GM18519 (cell line): ENCODE results near the gene PLEKHA1.

Source experiments
- ATAC-seq: cut with Tn5 transposase; IDR thresholded peaks from one replicate; pipeline ENCODE4 v1.9.1; 2021; ENCODE audit warnings: mild to moderate bottlenecking, moderate library complexity; ENCODE audit not compliant: unreplicated experiment, low FRiP score

Gene PLEKHA1

DNA sequence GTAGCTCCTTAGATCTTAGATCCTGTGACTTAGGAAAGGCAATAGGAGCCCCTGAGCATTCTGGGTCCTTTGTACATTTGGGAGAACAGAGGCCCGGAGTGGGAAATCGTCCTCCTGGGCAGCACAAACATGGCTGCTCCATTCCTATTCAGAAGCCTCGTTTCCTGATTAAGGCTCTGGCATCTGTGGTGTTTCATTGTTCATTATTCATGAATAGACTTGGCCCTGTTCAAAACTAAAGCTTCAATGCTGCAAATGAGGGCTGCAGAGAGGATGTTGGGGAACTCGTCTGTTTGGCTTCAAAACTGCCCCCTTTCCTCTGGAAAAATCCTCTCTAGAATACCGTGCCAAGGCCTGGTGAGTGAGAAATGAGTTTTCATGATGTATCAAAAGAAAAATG is 83.4 kb downstream of the PLEKHA1 start:
- no peak for ATAC-seq

DNA sequence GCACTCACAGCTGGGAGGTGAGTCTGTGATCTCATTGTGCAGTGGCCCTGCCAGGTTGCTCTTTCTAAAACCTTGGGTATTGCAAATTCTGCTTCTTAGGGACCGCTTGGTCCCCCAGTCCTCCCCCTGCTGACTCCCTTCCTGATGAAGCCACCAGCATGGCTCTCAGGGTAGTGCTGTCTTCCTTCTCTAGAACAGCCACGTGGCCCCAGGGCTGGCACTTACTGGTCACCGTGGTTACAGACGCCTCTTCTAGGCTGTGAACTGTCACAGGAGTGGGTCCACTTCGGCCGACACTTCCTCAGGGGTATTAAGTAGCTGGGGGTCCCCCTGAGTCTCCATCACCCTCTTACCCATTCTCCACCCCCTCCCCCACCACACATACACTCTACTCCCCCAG is 84.2 kb downstream of the PLEKHA1 start:
- ATAC-seq, result no peak

DNA sequence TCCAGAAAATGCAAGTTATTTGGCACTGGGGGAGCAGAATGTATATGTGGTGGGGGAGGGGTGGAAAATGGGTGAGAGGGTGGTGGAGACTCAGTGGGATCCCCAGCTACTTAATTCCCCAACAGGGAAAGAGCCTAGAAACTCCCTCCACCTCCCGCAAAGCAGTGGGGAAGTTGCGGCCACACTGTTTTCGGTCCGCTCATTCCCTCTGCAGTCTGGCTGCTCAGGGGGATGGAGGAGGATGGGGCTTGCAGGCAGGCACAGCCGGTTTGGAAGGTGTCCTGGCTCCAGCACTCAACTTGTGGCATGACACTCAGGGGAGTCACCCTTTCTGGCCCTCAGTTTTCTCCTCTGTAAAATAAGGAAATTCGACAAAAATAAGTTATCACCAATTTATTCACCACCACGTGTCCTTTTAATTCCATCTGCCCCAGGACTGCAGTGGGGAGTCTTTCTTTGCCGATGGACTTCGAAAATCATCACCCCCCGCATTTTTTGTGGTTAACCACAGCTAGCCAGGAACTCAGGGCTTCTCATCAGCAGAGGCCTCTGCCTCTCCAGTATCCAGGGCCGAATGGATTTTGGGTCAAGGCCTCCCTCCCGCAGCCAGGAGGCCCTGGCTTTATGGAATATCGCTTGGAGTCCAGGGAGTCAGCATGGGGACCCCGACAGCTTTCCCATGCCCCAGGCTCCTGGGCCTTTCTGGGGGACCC is 85.2 kb downstream of the PLEKHA1 start:
- ATAC-seq, result no peak

DNA sequence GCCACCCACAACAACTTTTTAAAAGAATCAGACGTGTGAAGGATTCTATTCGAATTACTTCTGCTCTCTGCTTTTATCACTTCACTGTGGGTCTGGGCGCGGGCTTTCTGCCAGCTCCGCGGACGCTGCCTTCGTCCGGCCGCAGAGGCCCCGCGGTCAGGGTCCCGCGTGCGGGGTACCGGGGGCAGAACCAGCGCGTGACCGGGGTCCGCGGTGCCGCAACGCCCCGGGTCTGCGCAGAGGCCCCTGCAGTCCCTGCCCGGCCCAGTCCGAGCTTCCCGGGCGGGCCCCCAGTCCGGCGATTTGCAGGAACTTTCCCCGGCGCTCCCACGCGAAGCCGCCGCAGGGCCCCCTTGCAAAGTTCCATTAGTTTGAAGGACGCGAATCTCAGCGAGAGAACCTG is 86.4 kb downstream of the PLEKHA1 start:
- no peak for ATAC-seq

DNA sequence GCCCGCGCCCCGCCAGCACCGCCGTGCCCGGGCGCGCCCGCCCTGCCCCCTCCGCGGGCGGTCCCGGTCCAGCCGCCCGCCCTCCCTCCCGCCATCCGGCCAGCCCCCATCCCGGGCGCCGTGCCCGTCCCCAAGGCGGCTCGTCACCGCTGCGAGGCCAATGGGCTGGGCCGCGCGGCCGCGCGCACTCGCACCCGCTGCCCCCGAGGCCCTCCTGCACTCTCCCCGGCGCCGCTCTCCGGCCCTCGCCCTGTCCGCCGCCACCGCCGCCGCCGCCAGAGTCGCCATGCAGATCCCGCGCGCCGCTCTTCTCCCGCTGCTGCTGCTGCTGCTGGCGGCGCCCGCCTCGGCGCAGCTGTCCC is 86.8 kb downstream of the PLEKHA1 start, which contains the start of gene HTRA1:
Gene HTRA1, plus strand, starts transcription at position 187 of the 362 bp plus-strand sequence. Its CDS starts 100 bp downstream, at position 287.
- ATAC-seq, result no peak

DNA sequence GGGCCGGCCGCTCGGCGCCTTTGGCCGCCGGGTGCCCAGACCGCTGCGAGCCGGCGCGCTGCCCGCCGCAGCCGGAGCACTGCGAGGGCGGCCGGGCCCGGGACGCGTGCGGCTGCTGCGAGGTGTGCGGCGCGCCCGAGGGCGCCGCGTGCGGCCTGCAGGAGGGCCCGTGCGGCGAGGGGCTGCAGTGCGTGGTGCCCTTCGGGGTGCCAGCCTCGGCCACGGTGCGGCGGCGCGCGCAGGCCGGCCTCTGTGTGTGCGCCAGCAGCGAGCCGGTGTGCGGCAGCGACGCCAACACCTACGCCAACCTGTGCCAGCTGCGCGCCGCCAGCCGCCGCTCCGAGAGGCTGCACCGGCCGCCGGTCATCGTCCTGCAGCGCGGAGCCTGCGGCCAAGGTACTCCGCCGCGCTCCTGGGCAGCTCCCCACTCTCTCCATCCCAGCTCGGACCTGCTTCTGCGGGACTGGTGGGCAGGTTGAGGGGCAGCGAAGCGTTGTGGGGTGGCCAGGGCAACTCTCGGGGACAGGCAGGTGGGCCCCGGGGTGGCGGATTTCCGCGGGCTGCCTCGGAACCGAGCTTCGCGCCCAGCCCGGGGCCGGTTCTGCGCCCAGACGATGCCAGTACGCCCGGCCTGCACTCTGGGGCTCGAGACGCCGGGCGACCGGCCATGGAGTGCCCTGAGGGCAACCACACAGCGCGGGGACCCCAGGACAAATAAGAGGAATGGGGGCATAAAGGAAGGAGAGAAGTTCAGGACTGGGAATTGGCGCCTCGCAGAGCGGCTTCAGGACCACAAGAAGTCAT is 87.4 kb downstream of the PLEKHA1 start:
- no peak for ATAC-seq

DNA sequence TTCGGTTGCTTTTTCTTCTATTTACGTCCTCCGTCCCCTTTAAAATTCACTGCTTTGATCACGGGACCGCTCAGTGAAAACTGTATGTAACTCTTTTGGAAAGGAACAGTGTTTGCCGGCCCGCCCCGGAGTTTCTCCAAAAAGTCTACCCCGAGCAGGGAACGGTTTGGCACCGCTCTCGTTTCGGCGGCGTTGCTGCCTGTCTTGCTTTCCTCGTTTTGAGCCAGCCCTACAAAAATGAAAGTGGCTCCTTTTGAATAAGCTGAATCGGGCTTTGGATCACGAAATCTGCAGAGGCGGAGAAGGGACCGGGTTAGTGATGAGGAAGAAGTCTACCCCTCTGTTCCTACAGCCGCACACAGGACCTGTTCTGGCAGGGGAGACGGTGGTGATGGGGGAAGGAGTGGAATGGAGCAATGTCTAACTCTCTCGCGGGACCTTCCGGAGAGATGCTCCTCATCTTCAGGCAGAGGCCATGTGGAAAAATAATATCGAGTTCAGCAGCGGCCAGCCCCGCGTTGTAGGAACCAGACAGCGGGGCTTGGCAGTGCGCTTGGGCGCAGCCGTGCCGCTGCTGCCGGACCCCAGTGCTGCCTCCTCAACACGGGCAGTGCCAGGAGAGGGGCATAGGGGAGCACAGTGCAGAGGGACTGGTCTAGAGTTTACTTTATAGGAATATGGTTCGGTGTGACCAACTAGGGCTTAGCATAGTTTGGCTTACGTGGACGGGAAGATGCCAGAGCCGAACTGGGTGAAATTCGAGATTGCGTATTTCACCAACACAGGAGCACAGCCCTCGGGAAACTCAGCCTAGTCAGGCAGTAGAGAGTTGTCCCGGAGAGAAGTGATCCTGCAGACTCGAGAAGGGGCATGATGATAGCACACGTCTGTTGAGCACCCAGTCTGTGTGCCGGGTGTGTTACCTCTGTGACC is 88.3 kb downstream of the PLEKHA1 start:
- ATAC-seq, result no peak

DNA sequence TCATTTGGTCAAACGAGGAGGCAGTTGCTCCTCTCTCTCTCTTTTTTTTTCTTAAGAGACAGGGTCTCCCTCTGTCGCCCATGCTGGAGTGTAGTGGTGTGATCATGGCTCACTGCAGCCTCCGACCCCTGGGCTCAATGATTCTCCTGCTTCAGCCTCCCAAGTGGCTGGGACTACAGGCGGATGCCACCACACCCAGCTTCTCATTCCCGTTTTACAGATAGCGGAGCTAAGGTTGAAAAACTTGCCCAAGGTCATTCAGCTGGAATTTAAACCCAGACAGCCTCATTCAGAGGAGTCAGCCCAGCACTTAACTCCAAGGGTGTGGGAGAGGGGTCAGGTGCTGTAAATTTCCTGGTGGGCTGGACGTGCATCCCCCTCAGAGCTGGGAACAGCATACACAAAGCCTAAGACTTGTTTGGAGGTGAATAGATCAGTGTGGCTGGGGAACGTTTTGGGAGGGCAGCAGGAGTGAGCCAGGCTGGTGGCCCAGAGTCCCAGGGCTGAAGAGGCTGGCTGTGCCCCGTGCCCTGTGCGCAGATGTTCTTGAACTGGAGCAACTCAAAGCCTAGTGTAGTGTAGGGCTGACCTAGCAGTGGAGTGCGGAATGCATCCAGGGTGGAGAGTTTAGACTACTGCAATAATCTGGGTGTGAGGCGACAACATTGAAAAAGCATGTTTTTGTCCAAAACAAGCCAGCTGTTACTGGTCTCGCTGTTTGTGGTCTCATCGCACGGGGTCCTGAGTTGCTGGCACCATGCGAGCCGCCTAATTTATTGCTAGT is 89.2 kb downstream of the PLEKHA1 start:
- ATAC-seq, result no peak

DNA sequence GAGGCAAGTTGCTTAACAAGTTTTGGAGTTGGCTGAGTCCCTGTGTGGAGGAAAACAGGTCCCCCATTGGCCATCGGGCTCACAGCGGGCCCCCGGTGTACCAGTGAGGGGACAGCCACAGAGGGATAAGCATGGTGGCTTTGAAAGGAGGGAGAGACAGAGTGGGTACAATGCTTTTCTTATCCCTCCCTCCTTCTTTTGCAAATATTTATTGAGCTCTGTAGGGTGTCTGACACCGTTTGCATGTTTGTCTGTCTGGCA is 89.7 kb downstream of the PLEKHA1 start:
- no peak for ATAC-seq

DNA sequence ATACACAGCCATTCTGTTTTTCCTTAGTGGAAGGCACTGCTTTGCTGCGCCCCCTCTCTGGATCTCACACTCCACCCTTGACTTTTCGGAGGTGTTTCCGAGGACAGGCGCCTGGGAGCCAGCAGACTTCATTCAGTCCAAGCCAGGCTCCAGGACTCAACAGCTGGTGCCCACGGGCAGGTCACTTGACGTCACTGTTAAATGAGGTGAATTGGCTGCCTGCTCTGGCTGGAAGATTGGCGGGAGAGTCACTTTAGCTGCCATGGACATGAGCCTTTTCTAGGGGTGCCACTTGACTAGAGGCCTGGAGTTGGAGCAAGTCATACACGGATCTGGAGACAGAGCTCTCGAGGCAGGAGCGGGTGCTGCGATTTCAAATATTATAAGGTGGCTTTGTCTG is 90.1 kb downstream of the PLEKHA1 start:
- no peak for ATAC-seq

DNA sequence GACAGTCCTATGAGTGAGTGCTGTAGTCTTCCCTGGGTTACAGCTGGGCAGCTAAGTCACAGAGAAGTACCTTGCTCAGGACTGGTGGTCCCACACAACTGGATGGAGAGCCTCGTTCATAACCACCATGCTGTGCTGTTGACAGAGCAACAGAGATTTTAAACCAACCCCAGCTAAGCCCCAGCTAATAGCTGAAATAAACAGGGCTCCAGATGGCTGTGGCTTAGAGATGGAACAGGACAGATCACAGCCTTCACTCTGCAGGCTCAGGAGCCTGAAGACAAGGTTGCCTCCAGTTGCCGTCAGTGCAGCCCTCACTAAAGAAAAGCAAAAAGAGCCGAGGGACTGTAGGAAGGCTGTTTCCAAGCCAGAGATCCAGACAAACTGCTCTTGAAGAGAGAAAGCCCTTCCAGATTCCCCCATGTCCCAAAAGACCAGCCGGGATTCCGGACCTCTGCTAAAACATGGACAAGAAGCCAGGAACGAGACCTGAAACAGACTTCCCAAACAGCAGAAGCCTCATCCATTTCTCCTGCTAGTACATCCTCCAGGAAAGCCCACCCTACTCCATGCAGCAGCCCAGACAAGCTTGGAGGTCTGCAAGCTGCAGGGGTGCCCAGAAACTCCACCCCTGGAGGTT is 91.0 kb downstream of the PLEKHA1 start:
- no peak for ATAC-seq

DNA sequence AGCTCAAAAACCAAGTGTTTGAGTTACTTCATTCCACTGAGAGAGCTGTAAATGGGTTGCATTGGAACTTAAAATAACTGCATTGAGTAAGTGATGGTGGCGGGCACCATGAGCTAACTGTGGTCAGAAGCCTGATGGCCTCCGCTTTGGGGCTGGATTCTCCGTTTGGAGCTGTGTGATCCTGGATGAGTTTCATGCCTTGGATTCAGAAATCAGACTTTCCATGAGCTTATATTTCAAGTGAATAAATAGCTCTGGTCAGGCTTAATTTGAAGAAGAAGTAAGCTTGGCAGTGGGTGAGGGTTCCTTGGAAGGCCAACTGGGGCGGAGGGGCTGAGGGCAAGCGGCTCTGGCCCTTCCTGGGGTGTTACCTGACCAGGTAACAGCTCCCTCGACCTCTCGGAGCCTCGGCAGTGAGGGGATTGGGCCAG is 92.5 kb downstream of the PLEKHA1 start:
- ATAC-seq, result no peak

DNA sequence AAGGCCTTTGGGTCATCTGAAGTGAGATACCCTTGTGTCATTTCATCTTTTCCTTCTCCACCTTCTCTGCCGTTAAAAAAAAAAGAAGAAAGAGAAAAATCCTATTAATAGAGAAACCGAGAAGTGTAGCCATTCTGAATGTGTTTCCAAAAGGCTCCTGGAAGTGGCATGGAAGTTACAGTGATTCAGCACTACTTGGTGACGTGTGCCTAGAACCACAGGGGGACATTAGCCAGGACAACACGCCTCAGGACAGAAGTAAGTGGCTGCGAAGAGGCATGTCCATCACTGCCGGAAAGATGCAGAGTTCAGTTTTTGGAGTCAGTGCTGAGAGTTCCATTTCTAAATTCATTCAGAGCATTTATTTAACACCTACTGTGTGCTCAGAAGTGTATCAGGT is 93.2 kb downstream of the PLEKHA1 start:
- no peak for ATAC-seq

DNA sequence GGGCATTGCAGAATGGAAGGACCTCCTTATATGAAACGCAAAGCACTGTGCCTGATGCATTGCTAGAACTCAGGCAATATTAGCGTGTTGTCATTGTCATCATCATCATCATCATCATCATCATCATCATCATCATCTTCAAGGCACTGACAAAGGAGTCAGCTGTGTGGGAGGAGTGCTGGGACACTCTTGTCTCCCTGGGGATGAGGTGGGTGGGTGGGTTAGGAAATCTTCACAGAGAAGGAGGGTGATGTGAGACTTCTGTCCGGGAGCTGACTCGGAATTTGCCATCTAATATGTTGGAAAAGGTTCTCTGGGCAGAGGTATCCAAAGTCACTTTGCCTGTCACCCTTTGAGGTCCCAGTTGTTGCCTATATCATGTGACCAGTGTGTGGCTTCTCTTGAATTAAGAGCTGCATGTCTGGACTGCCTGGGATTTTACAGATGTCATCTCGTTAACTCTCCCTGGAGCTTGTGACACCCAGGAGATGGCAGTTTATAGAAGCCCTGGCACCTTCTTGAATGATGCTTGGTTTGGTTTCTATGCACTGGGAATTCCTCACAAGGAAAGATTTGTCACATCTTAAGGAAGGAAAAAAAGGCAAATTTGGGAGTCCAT is 93.9 kb downstream of the PLEKHA1 start:
- ATAC-seq, result no peak

DNA sequence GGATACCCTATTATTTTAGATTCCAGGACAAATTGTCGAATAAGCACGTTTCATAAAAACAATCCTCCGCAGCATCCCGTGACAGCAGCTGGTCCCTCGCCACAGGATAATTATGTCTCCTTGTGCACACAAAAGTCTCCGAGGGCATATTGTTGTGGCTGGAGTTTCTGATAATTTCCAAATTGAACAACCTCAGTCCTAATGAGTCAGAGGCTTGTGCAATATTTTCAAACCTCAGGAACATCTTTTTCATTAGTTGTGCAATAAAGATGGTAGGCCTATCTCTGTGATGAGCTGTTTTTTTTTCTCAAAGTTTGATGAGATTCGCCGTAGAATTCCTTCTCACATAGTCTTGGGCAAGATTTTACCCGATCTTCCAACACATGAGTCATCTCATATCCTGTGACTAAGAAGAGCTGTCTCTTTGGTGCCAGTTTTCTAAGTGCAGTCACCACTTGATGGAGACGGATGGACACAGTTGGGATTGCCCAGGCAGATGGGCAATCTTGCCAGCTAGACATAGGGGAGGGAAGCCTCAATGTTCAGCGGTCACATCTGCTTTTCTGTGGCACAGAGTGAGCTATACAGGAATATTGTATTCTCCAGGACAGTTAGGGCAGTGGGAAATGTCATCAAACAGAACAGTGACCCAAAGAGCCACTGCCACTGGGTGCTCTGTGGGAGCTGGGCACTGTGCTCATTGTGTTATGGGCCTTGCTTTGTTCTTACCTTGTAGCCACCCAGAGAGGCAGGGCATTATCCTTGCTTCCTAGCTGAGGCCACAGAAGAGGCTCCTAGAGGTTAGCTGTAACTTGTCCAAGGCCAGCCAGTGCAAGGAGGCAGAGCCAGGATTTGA is 94.6 kb downstream of the PLEKHA1 start:
- ATAC-seq, result no peak

DNA sequence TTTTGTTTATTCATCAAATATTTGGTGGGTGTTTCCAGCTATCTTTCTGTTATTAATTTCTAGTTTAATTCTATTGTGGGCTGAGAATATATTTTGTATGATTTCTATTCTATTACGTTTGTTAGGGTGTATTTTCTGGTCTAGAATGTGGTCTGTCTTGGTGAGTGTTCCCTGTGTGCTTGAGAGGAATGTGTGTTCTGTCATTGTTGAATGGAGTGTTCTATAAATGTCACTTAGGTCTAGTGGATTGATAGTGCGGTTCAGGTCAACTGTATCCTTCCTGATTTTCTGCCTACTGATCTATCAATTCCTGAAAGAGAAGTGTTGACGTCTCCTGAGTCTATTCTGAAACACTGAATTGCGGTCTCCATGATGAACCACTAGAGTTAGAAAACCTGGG is 95.3 kb downstream of the PLEKHA1 start:
- ATAC-seq, result no peak

DNA sequence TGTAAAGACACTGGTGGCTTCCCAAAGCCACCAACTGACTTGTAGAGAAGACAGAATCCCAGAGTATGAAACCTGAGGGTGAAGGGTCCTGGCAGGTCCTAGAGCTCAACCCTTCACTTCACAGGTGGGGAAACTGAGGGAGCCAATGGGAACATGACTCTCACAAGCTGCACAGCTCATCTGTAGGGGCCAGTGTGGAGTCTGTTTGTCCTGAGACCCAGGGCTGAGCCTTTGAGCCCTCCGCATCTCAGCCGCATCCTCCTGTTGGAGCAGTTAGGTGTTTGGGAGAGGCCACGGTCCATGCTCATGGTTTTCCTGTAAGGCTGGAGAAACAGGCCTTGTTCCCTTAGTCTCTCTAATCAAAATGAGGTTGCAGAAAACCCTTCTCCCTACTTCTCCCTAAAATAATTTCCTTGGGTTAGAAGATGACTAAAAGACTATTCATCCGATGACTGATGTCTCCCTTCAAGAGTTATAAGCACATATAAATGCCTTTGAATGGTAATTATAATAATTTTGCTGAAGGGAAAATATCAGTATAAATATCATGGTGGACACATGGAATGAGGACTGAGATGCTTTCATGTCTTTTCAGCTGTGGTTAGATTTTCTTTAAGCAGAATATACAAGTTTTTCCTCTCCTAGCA is 97.1 kb downstream of the PLEKHA1 start:
- ATAC-seq, result no peak

DNA sequence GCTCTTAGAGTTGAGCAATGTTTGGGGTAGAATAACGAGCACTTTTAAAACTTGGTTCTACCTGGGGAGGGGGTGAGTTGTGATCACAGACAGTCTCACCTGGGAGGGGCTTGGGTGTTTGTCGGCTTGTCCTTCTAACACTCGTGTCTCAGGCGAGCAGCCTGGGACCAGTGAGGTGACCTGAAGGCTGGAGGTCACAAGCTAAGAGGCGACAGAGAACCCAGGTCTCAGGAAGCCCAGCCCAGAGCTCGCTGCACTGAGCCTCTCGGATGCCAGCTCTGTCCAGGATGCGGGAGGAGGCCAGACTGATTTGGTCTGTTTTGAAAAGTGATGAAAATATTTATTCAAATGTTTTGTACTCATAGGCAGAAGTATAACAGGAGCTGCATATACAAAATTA is 98.6 kb downstream of the PLEKHA1 start:
- ATAC-seq, result no peak
